NCI-H2196 treated with DMSO at 0.1 percent for 48 hours (cell line): ENCODE data around the gene OR52E8.

ENCODE experiments used
- DNase-seq: peaks from one replicate; lab custom pipeline; 2025; ENCODE audit not compliant: unreplicated experiment; lab: John Stamatoyannopoulos, UW

The OR52E8 gene

GRCh38 chr11:5808500-5809121 is 48.9 kb downstream of the OR52E8 start, which contains the start of gene OR52N2:
Gene OR52N2 (plus strand): TSS chr11:5808924. CDS start chr11:5820336, 11,412 bp downstream.
- DNase-seq, result no peak

- DNase-seq, result no peak
These were observed 49.9 kb downstream of the OR52E8 start for GRCh38 chr11:5807580-5807979.
